ENCODE data around the gene C9orf85.
"Not testable (repeated sequence)": the region's sequence is repeated elsewhere in the genome, so short reads cannot be mapped to it uniquely, and the experiment has no call there.

C9orf85 gene

GRCh38 chr9:71941998-71942567, 30.6 kb downstream of the C9orf85 start:
- no peak for DNase-seq (ENCODE audit: low read depth)

GRCh38 chr9:71944754-71945375, 33.4 kb downstream of the C9orf85 start:
- no peak for DNase-seq (ENCODE audit: low read depth)

GRCh38 chr9:71954652-71955051, 43.2 kb downstream of the C9orf85 start:
- not testable (repeated sequence) for DNase-seq (ENCODE audit: low read depth)

- DNase-seq (ENCODE audit: low read depth), result no peak
Observed at GRCh38 chr9:71955300-71955915, 44.0 kb downstream of the C9orf85 start.

DNA sequence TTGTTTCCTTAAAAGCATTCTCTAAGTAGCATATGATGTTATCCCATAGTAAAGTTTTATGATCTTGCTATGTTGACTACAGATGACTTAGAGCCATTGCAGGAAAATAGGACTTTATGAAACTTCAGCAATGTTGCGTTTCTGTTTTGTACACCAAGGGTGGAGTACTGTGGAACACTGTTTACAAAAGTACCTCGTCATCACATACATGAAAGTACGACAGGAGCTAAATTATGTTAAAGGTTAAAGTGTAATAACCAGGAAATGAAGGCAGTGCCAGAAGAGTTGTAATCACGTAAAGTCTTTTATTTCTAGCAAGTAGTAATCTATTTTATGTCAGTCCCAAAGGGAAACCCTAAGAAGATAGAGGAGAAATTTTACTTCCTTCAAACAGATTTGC, 50.9 kb downstream of the C9orf85 start:
- no peak for DNase-seq (ENCODE audit: low read depth)

GRCh38 chr9:71963471-71963996, 52.1 kb downstream of the C9orf85 start:
- not testable (repeated sequence) for DNase-seq (ENCODE audit: low read depth)

- no peak for DNase-seq (ENCODE audit: low read depth)
Observed at GRCh38 chr9:71965403-71965802, 54.0 kb downstream of the C9orf85 start.

DNA sequence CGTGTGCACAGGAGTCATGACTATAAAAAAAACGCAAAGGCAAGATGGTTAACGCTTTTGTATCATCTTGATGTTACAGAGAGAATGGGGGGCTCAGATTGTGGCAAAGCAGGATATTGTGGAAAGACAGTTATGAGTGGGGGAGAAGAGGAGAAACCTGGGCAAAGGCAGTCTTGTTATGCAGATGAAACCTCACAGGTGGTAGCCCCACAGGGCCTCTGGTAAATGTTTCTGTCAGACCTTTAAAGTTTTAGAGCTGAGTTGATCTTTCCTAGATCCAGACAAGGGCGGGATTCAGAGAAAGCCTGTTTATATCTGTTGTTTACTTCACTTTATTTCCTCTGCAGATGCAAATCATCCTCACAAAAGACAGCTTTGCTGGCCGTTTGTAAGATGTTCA, 55.2 kb downstream of the C9orf85 start:
- no peak for DNase-seq (ENCODE audit: low read depth)

GRCh38 chr9:71968541-71969090, 57.2 kb downstream of the C9orf85 start:
- DNase-seq (ENCODE audit: low read depth), result no peak

- DNase-seq (ENCODE audit: low read depth), result no peak
Observed at GRCh38 chr9:71975833-71976232, 64.4 kb downstream of the C9orf85 start.

DNA sequence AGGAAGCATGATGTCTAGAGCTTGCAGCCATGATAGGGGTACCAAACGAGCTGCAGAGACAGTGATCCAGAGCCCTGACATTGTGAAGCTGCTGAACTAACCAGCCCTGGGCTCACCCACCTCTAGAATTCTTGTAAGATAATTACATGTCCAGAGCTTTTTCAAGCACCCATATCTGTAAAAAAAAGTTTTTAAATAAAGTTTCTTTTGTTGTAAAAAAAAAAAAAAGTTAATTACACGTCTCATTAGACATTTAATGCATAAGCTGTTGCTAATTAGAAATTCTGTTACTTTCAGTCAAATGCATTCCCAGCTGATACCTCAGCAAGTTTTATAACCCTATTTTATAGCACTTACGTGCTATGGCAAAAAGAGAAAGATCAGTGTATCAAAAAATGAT, 65.6 kb downstream of the C9orf85 start:
- DNase-seq (ENCODE audit: low read depth), result no peak

GRCh38 chr9:71980266-71981190, 69.1 kb downstream of the C9orf85 start:
- DNase-seq (ENCODE audit: low read depth), result no peak

- DNase-seq (ENCODE audit: low read depth), result no peak
Observed at GRCh38 chr9:71981944-71982343, 70.5 kb downstream of the C9orf85 start.

GRCh38 chr9:71984403-71984802, 73.0 kb downstream of the C9orf85 start:
- DNase-seq (ENCODE audit: low read depth), result no peak

GRCh38 chr9:71984831-71985281, 73.4 kb downstream of the C9orf85 start:
- DNase-seq (ENCODE audit: low read depth), result no peak

DNA sequence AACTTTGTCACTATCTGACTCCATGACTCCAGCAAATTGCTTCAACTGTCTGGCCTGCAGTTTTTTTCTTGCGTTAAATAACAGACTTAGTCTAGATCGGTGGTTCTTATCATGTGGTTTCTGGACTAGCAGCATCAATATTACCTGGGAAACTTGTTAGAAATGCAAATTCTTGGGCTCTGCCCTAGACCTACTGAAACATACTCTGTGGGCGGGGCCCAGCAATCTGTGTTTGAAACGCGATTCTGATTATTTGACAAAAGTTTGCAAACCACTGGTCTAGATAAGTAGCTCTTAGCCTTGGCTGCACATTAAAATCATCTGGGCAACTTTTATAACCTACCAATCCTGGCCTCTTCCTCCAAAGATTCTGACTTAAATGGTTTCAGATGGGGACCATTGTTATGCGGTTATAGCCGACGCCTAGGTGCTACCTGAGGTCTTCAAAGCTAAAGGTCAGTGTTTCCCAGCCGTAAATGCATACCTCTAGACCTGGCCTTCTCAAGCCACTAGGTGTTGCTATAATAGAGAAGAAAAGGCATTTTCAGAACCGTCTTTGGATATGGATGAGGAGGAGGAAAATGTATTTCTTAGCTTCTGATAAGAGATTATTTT, 74.0 kb downstream of the C9orf85 start:
- no peak for DNase-seq (ENCODE audit: low read depth)

DNA sequence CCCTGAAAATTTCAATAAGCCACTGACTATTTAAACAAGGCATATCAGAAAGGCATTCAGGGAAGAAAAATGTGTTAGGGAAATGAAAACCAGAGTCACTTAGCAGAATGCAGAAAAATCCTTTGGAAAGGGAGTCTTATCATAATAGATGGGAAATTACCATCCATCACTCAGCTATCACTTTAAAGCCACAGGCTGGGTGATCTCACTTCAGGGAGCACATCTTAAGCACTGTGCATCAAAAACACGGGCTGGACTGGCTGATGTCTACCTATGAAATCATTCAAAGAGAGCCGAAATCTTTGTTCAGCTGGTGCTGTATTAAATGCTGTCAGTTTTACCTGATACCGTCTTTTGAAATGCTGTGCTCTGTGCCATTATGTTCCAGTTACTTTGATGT, 75.5 kb downstream of the C9orf85 start:
- DNase-seq (ENCODE audit: low read depth), result no peak

DNA sequence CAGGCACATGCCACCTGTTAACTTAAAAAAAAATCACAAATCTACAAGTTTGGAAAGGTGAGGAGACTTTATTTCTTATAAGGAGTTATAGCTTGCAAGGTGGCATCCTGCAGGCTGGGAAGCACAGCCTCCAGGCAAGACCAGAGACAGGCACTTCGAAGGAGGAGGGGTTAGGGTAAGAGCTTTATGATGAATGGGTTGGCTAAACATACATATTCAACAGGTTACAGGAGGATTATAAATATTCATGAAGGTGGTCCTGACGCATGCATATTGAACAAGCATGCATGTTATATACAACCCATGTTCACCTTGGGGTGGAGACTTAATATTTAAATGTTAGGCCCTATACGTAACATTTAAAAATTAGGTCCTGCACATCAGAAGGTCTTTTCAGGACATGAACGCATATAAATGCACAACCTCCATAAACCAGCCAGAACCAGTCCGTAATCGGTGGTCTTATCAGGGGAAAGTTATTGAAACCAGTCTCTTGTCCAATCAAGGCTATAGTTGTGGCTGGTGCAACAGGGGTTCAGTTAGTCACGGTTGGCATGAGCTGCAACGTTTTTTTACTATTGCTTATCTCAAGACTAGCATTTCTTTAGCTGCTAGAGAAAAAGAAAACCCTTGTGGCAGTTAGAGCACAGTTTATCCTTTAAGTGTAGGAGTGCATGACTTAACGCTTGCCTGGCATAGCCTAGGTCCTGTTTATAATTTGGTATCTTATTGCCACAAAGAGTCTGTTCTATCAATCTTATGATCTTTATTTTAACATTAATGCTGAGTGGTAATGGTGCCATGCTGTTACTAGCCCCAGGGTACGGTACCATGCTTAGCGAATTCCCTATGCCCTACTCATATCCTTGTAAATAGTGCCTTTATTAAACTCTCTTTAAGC, 76.3 kb downstream of the C9orf85 start:
- DNase-seq (ENCODE audit: low read depth), result no peak

- no peak for DNase-seq (ENCODE audit: low read depth)
Observed at GRCh38 chr9:71990466-71990865, 79.0 kb downstream of the C9orf85 start.

- DNase-seq (ENCODE audit: low read depth), result no peak
Observed at GRCh38 chr9:72005451-72005850, 94.0 kb downstream of the C9orf85 start.
